Stimulated activated CD8-positive, alpha-beta memory T cell treated with anti-CD3 and anti-CD28 coated beads, Interleukin-12 subunit alpha, Interleukin-12 subunit beta, amount 100 ng/mL, for 4 hours (primary cell): ENCODE results near the gene CES3.
A peak's percentile ranks its signal among the peaks of the same experiment; 100 is the strongest.

ENCODE experiments used
- DNase-seq: peaks from one replicate; pipeline ENCODE4 v3.0.0-alpha.2; 2020; ENCODE audit warnings: low read depth

CES3 gene

GRCh38 chr16:66961065-66961744 is at the start of gene CES3:
TSS of gene CES3 (plus strand) at chr16:66961266. CDS start at chr16:66961308, 42 bp downstream.
- no peak for DNase-seq

GRCh38 chr16:66911801-66912200 is 49.3 kb upstream of the CES3 start:
- no peak for DNase-seq

DNA sequence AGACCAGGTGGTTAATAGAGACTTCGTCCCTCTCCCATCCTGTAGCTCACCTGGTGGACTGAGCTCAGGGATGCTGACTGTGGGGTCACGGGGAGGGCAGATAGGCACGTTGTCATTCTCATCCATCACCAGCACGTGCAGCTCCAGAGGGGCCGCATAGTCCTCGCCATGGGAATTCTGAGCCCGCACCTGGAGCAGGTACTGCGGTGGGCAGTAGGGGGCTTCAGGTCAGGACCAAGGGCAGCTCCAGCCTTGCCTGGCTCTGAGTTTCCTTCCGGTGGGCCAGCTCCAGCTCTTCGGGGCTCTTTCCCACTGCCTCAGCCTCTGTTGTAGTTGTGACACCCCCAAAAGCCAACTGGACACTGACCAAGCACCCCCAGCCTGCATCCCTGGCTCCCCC is 48.0 kb upstream of the CES3 start:
- no peak for DNase-seq

- DNase-seq = no peak
Measured at GRCh38 chr16:66913711-66914110, 47.4 kb upstream of the CES3 start.

GRCh38 chr16:66914541-66914940 is 46.5 kb upstream of the CES3 start:
- DNase-seq = no peak

- no peak for DNase-seq
Measured at GRCh38 chr16:66915041-66915440, 46.0 kb upstream of the CES3 start.

- DNase-seq = no peak
Measured at GRCh38 chr16:66916518-66916917, 44.5 kb upstream of the CES3 start.

DNA sequence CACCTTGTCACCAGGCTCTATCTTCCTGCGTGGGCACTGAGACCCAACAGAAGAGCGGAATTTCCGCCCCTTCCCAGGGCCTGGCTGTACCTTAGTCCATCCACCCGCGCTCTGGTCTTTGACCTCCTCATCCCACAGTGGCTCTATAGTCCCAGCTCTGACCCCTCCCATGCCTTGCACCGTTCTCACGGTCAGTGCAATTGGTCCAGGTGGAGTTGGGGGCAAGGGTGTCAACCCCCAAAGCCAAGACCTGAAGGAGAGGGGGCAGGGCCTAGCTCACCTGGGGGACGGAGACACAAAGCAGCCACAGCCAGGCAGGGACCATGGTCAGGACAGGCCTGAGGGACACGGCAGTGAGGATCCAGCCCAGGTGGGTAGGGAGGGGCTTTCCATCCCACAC is 43.3 kb upstream of the CES3 start:
- DNase-seq = no peak

GRCh38 chr16:66918355-66918754 is 42.7 kb upstream of the CES3 start:
- DNase-seq = no peak

GRCh38 chr16:66918803-66919568 is 42.1 kb upstream of the CES3 start, which contains the start of gene CDH16:
TSS of gene CDH16 (minus strand) at chr16:66918885. CDS start at chr16:66918065, 820 bp downstream.
- DNase-seq = no peak

- no peak for DNase-seq
Measured at GRCh38 chr16:66919569-66920298, 41.3 kb upstream of the CES3 start.

DNA sequence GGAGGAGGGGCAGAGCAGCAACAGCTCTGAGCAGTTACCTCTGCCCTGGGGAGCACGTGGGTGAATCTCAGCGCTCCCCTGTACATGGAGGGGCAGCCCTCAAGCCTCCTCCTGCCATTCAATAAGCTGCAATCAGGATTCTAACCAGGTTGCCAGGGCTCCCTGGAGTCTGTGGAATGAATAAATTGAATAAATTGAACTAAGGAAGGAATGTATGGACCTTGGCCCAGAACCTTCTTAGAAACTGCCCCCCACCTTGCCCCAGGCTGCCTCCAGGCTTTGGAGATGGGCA is 40.8 kb upstream of the CES3 start:
- DNase-seq = no peak

- no peak for DNase-seq
Measured at GRCh38 chr16:66920924-66921680, 40.0 kb upstream of the CES3 start.

GRCh38 chr16:66921729-66922450 is 39.2 kb upstream of the CES3 start:
- no peak for DNase-seq

GRCh38 chr16:66923247-66923731 is 37.8 kb upstream of the CES3 start:
- no peak for DNase-seq

- DNase-seq = no peak
Measured at GRCh38 chr16:66923866-66924265, 37.2 kb upstream of the CES3 start.

GRCh38 chr16:66924527-66925321 is 36.3 kb upstream of the CES3 start:
- no peak for DNase-seq

DNA sequence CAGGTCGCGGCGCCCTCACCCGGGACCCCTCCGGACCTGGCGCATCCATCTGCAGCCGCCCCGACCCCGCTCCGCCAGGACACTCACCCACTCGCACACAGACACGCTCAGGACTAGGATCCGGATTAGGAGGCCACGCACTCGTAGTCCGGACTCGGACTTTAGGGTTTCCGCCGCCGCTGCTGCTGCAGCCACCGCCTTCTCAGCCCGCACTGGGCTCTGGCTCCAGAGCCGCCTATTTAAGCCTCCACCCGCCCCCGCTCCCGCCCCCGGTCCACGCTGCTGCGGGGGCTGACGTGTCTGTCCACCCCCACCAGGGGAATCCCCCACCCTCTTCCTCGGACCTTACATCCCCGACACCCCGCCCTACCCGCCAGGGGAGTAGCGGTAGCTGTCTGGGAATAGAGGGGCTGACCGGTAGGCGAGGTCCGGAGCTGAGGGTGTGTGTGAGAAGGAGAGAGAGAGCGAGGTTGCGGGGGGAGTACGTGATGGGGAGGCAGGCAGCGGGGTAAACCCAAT is 35.7 kb upstream of the CES3 start, which contains the start of gene RRAD:
Gene RRAD (minus strand): TSS at position 214 of the 519 bp plus-strand sequence. CDS start 356 bp downstream, outside the sequence.
- peak; percentile 25 for DNase-seq

GRCh38 chr16:66926171-66926947 is 34.7 kb upstream of the CES3 start:
- no peak for DNase-seq
